OCI-LY7 (cell line): ENCODE data around the gene TMEM260. TPM values are rescaled to one million over a fixed set of nuclear protein-coding genes. Genes with fewer than 3 reads are reported as not detected.

Experiments used
- BruUV-seq: library from RNA; stranded (reverse); fragments of 400-500 nt; replicated peaks from 2 replicates; lab custom pipeline; 2021; lab: Mats Ljungman, UMichigan
- CTCF ChIA-PET: fragments of 300-600 bp; sonication (Branson Sonifier 250); formaldehyde crosslinking; loops from one replicate; lab custom pipeline; 2022; ENCODE audit warnings: antibody characterized with exemption; ENCODE audit not compliant: unreplicated experiment; lab: Charles Lee
- POLR2A ChIA-PET: fragments of 300-600 bp; sonication (Branson Sonifier 250); formaldehyde crosslinking; loops from one replicate; lab custom pipeline; 2022; ENCODE audit warnings: antibody characterized with exemption; lab: Charles Lee
- DNase-seq: peaks from one replicate; pipeline ENCODE4 v3.0.0-alpha.2; 2015; ENCODE audit warnings: low spot score
- H2AFZ ChIP-seq: fragments of 200-600 bp; sonication (generic), shearing (Covaris generic); 2 replicates; pipeline ENCODE4 v1.6.1; 2014; ENCODE audit warnings: mild to moderate bottlenecking, antibody characterized with exemption, low read length, moderate library complexity
- H3K27ac ChIP-seq: fragments of 200-600 bp; sonication (generic); 2 replicates; pipeline ENCODE4 v1.5.1; 2014; ENCODE audit warnings: mixed run types, low read depth, mild to moderate bottlenecking, moderate library complexity, low read length, inconsistent platforms; ENCODE audit not compliant: poor library complexity, severe bottlenecking
- H3K36me3 ChIP-seq: fragments of 200-600 bp; sonication (generic); 2 replicates; pipeline ENCODE4 v1.6.1; 2014; ENCODE audit warnings: mild to moderate bottlenecking, antibody characterized with exemption, low read length, moderate library complexity, mixed read lengths; ENCODE audit not compliant: insufficient read depth
- H3K4me1 ChIP-seq: fragments of 200-600 bp; sonication (generic); 2 replicates; pipeline ENCODE4 v1.5.1; 2014; ENCODE audit warnings: mild to moderate bottlenecking, low read length; ENCODE audit not compliant: insufficient read depth, poor library complexity, severe bottlenecking
- H3K4me2 ChIP-seq: fragments of 200-600 bp; sonication (generic); 2 replicates; pipeline ENCODE4 v1.6.1; 2014; ENCODE audit warnings: mild to moderate bottlenecking, low read length
- H3K4me3 ChIP-seq: fragments of 200-600 bp; sonication (generic); 2 replicates; pipeline ENCODE4 v1.5.1; 2014; ENCODE audit warnings: mild to moderate bottlenecking, low read depth, low read length; ENCODE audit not compliant: poor library complexity, severe bottlenecking
- H3K79me2 ChIP-seq: fragments of 200-600 bp; sonication (generic); 2 replicates; pipeline ENCODE4 v1.6.1; 2016; ENCODE audit warnings: low read depth, mild to moderate bottlenecking, low read length, moderate library complexity, mixed read lengths; ENCODE audit not compliant: insufficient read depth
- H3K9me2 ChIP-seq: fragments of 200-600 bp; sonication (generic); 2 replicates; pipeline ENCODE4 v1.6.1; 2016; ENCODE audit warnings: mild to moderate bottlenecking, low read length, mixed read lengths; ENCODE audit not compliant: insufficient read depth
- H3K9me3 ChIP-seq: fragments of 200-600 bp; sonication (generic); 2 replicates; pipeline ENCODE4 v1.6.1; 2014; ENCODE audit warnings: mild to moderate bottlenecking, mixed run types, low read length, mixed read lengths
- H4K20me1 ChIP-seq: fragments of 200-600 bp; sonication (generic); 2 replicates; pipeline ENCODE4 v1.6.1; 2014; ENCODE audit warnings: mild to moderate bottlenecking, antibody characterized with exemption, low read length, moderate library complexity, mixed read lengths; ENCODE audit not compliant: insufficient read depth
- CTCF ChIP-seq: fragments of 200-600 bp; sonication (generic); conservative IDR thresholded peaks from 2 replicates; pipeline ENCODE4 v1.5.1; 2014; ENCODE audit warnings: mild to moderate bottlenecking, antibody characterized with exemption, low read length, moderate library complexity, mixed read lengths
- EZH2phosphoT487 ChIP-seq: fragments of 200-600 bp; sonication (generic); IDR thresholded peaks from 2 replicates; pipeline ENCODE4 v1.6.1; 2018; ENCODE audit warnings: low read depth, borderline replicate concordance, mild to moderate bottlenecking, mixed run types, antibody characterized with exemption, low read length, moderate library complexity, mixed read lengths
- intact Hi-C: fragments of 100-400 bp; cut with micrococcal nuclease; formaldehyde crosslinking; loops from one replicate; pipeline ENCODE4 v1.10.0; 2022; ENCODE audit not compliant: unreplicated experiment
- total RNA-seq, 2 experiments: library from RNA; depleted of rRNA in 1 of 2; stranded (reverse); fragments of >200 nt in 1 of 2; shearing (Covaris generic) in 1 of 2; gene quantifications; 2 replicates each; pipeline ENCODE4 v1.2.3, GENCODE V29; 2014 to 2022

TMEM260 gene
- total RNA-seq, 2 experiments from 2014 or later = 12.4 to 20.1 TPM

GRCh38 chr14:56617084-56617483, 37.5 kb downstream of the TMEM260 start:
- no peak for DNase-seq
- Histone ChIP-seq H4K20me1 (no peaks in the 10 kb centered on the region; the same call in 1 of the 2 replicates), H3K27ac (no peak overlapping the region), H3K9me3 (no peaks in the 10 kb centered on the region), H3K4me1 (no peaks in the 10 kb centered on the region), H2AFZ (no peak overlapping the region), H3K4me3 (no peak overlapping the region), H3K36me3 (peaks cover 25% of the 10 kb centered on the region; the same call in 1 of the 2 replicates), H3K9me2 (no peaks in the 10 kb centered on the region), H3K79me2 (no peaks in the 10 kb centered on the region), H3K4me2 (no peak overlapping the region)
- TF ChIP-seq CTCF (no peak), EZH2phosphoT487 (no peak)
- intact Hi-C loops = no loop called here
- CTCF ChIA-PET = no interaction called here
- POLR2A ChIA-PET = no interaction called here
- no TSS peak for BruUV-seq

- Histone ChIP-seq H2AFZ (no peak overlapping the region), H3K9me3 (peaks cover 9% of the 10 kb centered on the region; the same call in 1 of the 2 replicates), H3K4me3 (no peak overlapping the region), H3K79me2 (no peaks in the 10 kb centered on the region), H3K9me2 (no peaks in the 10 kb centered on the region), H3K4me2 (no peak overlapping the region), H3K36me3 (peaks cover 71% of the 10 kb centered on the region), H3K4me1 (no peaks in the 10 kb centered on the region), H4K20me1 (no peaks in the 10 kb centered on the region), H3K27ac (no peak overlapping the region)
- intact Hi-C loops = no loop called here
- BruUV-seq = no TSS peak
- ChIA-PET CTCF (no interaction called here), POLR2A (interaction anchor here (0.9 kb wide), 1 partner anchor 1668 kb away, joined by 3 read pairs; the partner anchor contains the start of gene ARID4A)
- DNase-seq = no peak
- TF ChIP-seq EZH2phosphoT487 = no peak
- TF ChIP-seq CTCF = no peak
These were observed 51.1 kb downstream of the TMEM260 start for GRCh38 chr14:56630707-56631106.

GRCh38 chr14:56632195-56632594, 52.6 kb downstream of the TMEM260 start:
- Histone ChIP-seq H3K9me3 (peaks cover 9% of the 10 kb centered on the region; the same call in 1 of the 2 replicates), H3K27ac (no peak overlapping the region), H3K79me2 (no peaks in the 10 kb centered on the region), H3K4me1 (no peaks in the 10 kb centered on the region), H3K9me2 (no peaks in the 10 kb centered on the region), H4K20me1 (no peaks in the 10 kb centered on the region), H2AFZ (no peak overlapping the region), H3K36me3 (peaks cover 78% of the 10 kb centered on the region), H3K4me3 (no peak overlapping the region), H3K4me2 (no peak overlapping the region)
- ChIA-PET CTCF (no interaction called here), POLR2A (no interaction called here)
- BruUV-seq = no TSS peak
- TF ChIP-seq EZH2phosphoT487 (no peak), CTCF (no peak)
- no peak for DNase-seq
- intact Hi-C loops = no loop called here
